H9 (cell line): ENCODE results near the gene INVS. TPM values are rescaled to one million over a fixed set of nuclear protein-coding genes. Genes with fewer than 3 reads are reported as not detected.
"Not testable (repeated sequence)": the region's sequence is repeated elsewhere in the genome, so short reads cannot be mapped to it uniquely, and the experiment has no call there.

Experiments
- DNase-seq: peaks from one replicate; pipeline ENCODE4 v3.0.0-alpha.2; 2017
- H2AFZ ChIP-seq: one replicate; pipeline ENCODE4 v1.6.1; 2013; ENCODE audit warnings: mild to moderate bottlenecking, low read length, control low read depth, moderate library complexity
- H2AK5ac ChIP-seq: 2 replicates; pipeline ENCODE4 v1.6.1; 2013; ENCODE audit warnings: low read length, control low read depth, mixed read lengths; ENCODE audit not compliant: insufficient read length
- H2BK120ac ChIP-seq: one replicate; pipeline ENCODE4 v1.6.1; 2013; ENCODE audit warnings: low read depth, mild to moderate bottlenecking, low read length, control low read depth, inconsistent platforms; ENCODE audit not compliant: poor library complexity, severe bottlenecking
- H2BK12ac ChIP-seq: 2 replicates; pipeline ENCODE4 v1.6.1; 2013; ENCODE audit warnings: low read length, control low read depth, mixed read lengths, low read depth; ENCODE audit not compliant: insufficient read length
- H2BK15ac ChIP-seq: 2 replicates; pipeline ENCODE4 v1.6.1; 2013; ENCODE audit warnings: low read depth, low read length, control low read depth
- H2BK20ac ChIP-seq: one replicate; pipeline ENCODE4 v1.6.1; 2013; ENCODE audit warnings: low read depth, mild to moderate bottlenecking, low read length, control low read depth, inconsistent platforms; ENCODE audit not compliant: poor library complexity, severe bottlenecking
- H2BK5ac ChIP-seq: 2 replicates; pipeline ENCODE4 v1.6.1; 2013; ENCODE audit warnings: low read length, control low read depth, mixed read lengths; ENCODE audit not compliant: insufficient read length
- H3K14ac ChIP-seq: 2 replicates; pipeline ENCODE4 v1.6.1; 2013; ENCODE audit warnings: low read length, control low read depth; ENCODE audit not compliant: insufficient read depth
- H3K18ac ChIP-seq: 2 replicates; pipeline ENCODE4 v1.6.1; 2013; ENCODE audit warnings: low read depth, mild to moderate bottlenecking, mixed read lengths, low read length, control low read depth; ENCODE audit not compliant: insufficient read length
- H3K23ac ChIP-seq: 2 replicates; pipeline ENCODE4 v1.6.1; 2013; ENCODE audit warnings: low read length, control low read depth, mixed read lengths, low read depth; ENCODE audit not compliant: insufficient read length
- H3K23me2 ChIP-seq: 2 replicates; pipeline ENCODE4 v1.6.1; 2013; ENCODE audit warnings: low read depth, mild to moderate bottlenecking, mixed read lengths, low read length, control low read depth; ENCODE audit not compliant: insufficient read length, poor library complexity, severe bottlenecking
- H3K27ac ChIP-seq: 2 replicates; pipeline ENCODE4 v1.5.1; 2013; ENCODE audit warnings: low read length, control low read depth, mixed read lengths, low read depth; ENCODE audit not compliant: insufficient read length
- H3K27me3 ChIP-seq: 2 replicates; pipeline ENCODE4 v1.6.1; 2013; ENCODE audit warnings: low read length, control low read depth, inconsistent platforms; ENCODE audit not compliant: insufficient read depth
- H3K4ac ChIP-seq: 2 replicates; pipeline ENCODE4 v1.6.1; 2013; ENCODE audit warnings: low read depth, mild to moderate bottlenecking, control low read depth, inconsistent platforms, low read length, moderate library complexity
- H3K4me1 ChIP-seq: 2 replicates; pipeline ENCODE4 v1.6.1; 2013; ENCODE audit warnings: low read length, control low read depth, inconsistent platforms; ENCODE audit not compliant: insufficient read depth
- H3K4me2 ChIP-seq: 2 replicates; pipeline ENCODE4 v1.6.1; 2013; ENCODE audit warnings: low read length, control low read depth, mixed read lengths; ENCODE audit not compliant: insufficient read length, insufficient read depth
- H3K56ac ChIP-seq: 2 replicates; pipeline ENCODE4 v1.6.1; 2013; ENCODE audit warnings: low read depth, mild to moderate bottlenecking, mixed read lengths, low read length, control low read depth; ENCODE audit not compliant: insufficient read length
- H3K79me1 ChIP-seq: 2 replicates; pipeline ENCODE4 v1.6.1; 2013; ENCODE audit warnings: low read depth, mild to moderate bottlenecking, moderate library complexity, low read length, control low read depth, inconsistent platforms; ENCODE audit not compliant: insufficient read depth, poor library complexity, severe bottlenecking
- H3K79me2 ChIP-seq: 2 replicates; pipeline ENCODE4 v1.6.1; 2013; ENCODE audit warnings: low read length, control low read depth, inconsistent platforms; ENCODE audit not compliant: insufficient read depth
- H3K9ac ChIP-seq: 2 replicates; pipeline ENCODE4 v1.6.1; 2013; ENCODE audit warnings: low read length, control low read depth, mixed read lengths; ENCODE audit not compliant: insufficient read length; ENCODE audit errors: extremely low read depth
- H3K9me3 ChIP-seq: one replicate; pipeline ENCODE4 v1.6.1; 2013; ENCODE audit warnings: low read depth, low read length, inconsistent platforms; ENCODE audit not compliant: control insufficient read depth
- H3T11ph ChIP-seq: one replicate; pipeline ENCODE4 v1.6.1; 2013; ENCODE audit warnings: mild to moderate bottlenecking, low read length, control low read depth, inconsistent platforms
- H4K20me1 ChIP-seq: one replicate; pipeline ENCODE4 v1.6.1; 2013; ENCODE audit not compliant: control insufficient read depth, insufficient read length, insufficient read depth
- H4K5ac ChIP-seq: 2 replicates; pipeline ENCODE4 v1.6.1; 2013; ENCODE audit warnings: low read depth, mild to moderate bottlenecking, mixed read lengths, low read length, control low read depth; ENCODE audit not compliant: insufficient read length
- H4K8ac ChIP-seq: replicated peaks from 2 replicates; pipeline ENCODE4 v1.6.1; 2013; ENCODE audit warnings: low read length, control low read depth, mixed read lengths, low read depth; ENCODE audit not compliant: insufficient read length
- H4K91ac ChIP-seq: 2 replicates; pipeline ENCODE4 v1.6.1; 2013; ENCODE audit warnings: low read depth, mild to moderate bottlenecking, moderate library complexity, mixed read lengths, low read length, control low read depth; ENCODE audit not compliant: insufficient read length
- H3K27ac Mint-ChIP-seq, 3 experiments: 2 replicates in 2 of 3; 3 replicates in 1 of 3; pipeline ENCODE4 v1.8.0; 2020 to 2021; ENCODE audit warnings: mixed read lengths in 3 of 3, mild to moderate bottlenecking in 1 of 3, moderate library complexity in 1 of 3
- H3K27me3 Mint-ChIP-seq: 2 replicates; pipeline ENCODE4 v1.8.0; 2021; ENCODE audit warnings: low read depth, mild to moderate bottlenecking, moderate library complexity, mixed read lengths
- H3K36me3 Mint-ChIP-seq, 3 experiments: 2 replicates in 2 of 3; 3 replicates in 1 of 3; pipeline ENCODE4 v1.8.0; 2020 to 2021; ENCODE audit warnings: low read depth in 3 of 3, mixed read lengths in 3 of 3; ENCODE audit not compliant: insufficient read depth in 1 of 3
- H3K4me1 Mint-ChIP-seq, 2 experiments: 2 replicates each; pipeline ENCODE4 v1.8.0; 2020; ENCODE audit warnings: mixed read lengths in 2 of 2
- H3K4me3 Mint-ChIP-seq, 2 experiments: 2 replicates in 1 of 2; 3 replicates in 1 of 2; pipeline ENCODE4 v1.8.0; 2020 to 2021; ENCODE audit warnings: mild to moderate bottlenecking in 2 of 2, mixed read lengths in 2 of 2, moderate library complexity in 1 of 2
- H3K9me3 Mint-ChIP-seq, 2 experiments: 2 replicates in 1 of 2; 3 replicates in 1 of 2; pipeline ENCODE4 v1.8.0; 2020; ENCODE audit warnings: mild to moderate bottlenecking in 2 of 2, mixed read lengths in 2 of 2, moderate library complexity in 1 of 2
- WGBS: extraction: QIAGEN DNeasy Blood & Tissue Kit; methylation state at CpG from one replicate; pipeline ENCODE4 v1.1.7; 2013; ENCODE audit warnings: missing lambda C conversion rate, low lambda C conversion rate, mixed read lengths; ENCODE audit not compliant: insufficient read length; ENCODE audit errors: extremely low coverage; 5-methylcytosine and 5-hydroxymethylcytosine counted together
- total RNA-seq: library from RNA; stranded (reverse); gene quantifications from 2 replicates; pipeline ENCODE4 v1.2.1, GENCODE V29; 2021
- TF ChIP-seq, protein P1 (sequence below): fragments of 200-600 bp; sonication (generic); conservative IDR thresholded peaks from 3 replicates; pipeline ENCODE4 v1.8.0; 2021; ENCODE audit warnings: antibody characterized with exemption, mild to moderate bottlenecking

INVS gene
- total RNA-seq, 1 experiment from 2014 or later, result 7.5 TPM

GRCh38 chr9:100229561-100229960, 130.5 kb downstream of the INVS start:
- H2BK5ac ChIP-seq, result no peak overlapping the region
- H3K79me1 ChIP-seq, result no peaks in the 10 kb centered on the region
- no peak overlapping the region for H2AFZ ChIP-seq
- no peak overlapping the region for H3K23ac ChIP-seq
- DNase-seq, result no peak
- H3K36me3 Mint-ChIP-seq, result peaks cover 8 to 25% (median 12%) of the 10 kb centered on the region in 3 experiments
- H3T11ph ChIP-seq, result no peak overlapping the region
- H3K56ac ChIP-seq, result no peak overlapping the region
- H3K18ac ChIP-seq, result no peak overlapping the region
- TF ChIP-seq, protein P1, sequence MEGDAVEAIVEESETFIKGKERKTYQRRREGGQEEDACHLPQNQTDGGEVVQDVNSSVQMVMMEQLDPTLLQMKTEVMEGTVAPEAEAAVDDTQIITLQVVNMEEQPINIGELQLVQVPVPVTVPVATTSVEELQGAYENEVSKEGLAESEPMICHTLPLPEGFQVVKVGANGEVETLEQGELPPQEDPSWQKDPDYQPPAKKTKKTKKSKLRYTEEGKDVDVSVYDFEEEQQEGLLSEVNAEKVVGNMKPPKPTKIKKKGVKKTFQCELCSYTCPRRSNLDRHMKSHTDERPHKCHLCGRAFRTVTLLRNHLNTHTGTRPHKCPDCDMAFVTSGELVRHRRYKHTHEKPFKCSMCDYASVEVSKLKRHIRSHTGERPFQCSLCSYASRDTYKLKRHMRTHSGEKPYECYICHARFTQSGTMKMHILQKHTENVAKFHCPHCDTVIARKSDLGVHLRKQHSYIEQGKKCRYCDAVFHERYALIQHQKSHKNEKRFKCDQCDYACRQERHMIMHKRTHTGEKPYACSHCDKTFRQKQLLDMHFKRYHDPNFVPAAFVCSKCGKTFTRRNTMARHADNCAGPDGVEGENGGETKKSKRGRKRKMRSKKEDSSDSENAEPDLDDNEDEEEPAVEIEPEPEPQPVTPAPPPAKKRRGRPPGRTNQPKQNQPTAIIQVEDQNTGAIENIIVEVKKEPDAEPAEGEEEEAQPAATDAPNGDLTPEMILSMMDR, result no peak
- H3K27me3 Mint-ChIP-seq, result no peaks in the 10 kb centered on the region
- no peak overlapping the region for H2BK120ac ChIP-seq
- no peaks in the 10 kb centered on the region for H3K4me1 Mint-ChIP-seq
- H3K4me3 Mint-ChIP-seq, result no peak overlapping the region
- no peaks in the 10 kb centered on the region for H3K23me2 ChIP-seq
- no peak overlapping the region for H2BK20ac ChIP-seq
- no peaks in the 10 kb centered on the region for H3K9me3 ChIP-seq
- H3K14ac ChIP-seq, result no peak overlapping the region
- H2BK12ac ChIP-seq, result no peak overlapping the region
- peaks cover 8% of the 10 kb centered on the region in 2 experiments; a peak in 3 of 5 replicates for H3K9me3 Mint-ChIP-seq
- H2BK15ac ChIP-seq, result no peak overlapping the region
- H3K4ac ChIP-seq, result no peak overlapping the region
- H3K79me2 ChIP-seq, result no peaks in the 10 kb centered on the region
- H3K4me2 ChIP-seq, result no peak overlapping the region
- no peak overlapping the region for H3K9ac ChIP-seq
- no peaks in the 10 kb centered on the region for H3K27me3 ChIP-seq
- no peaks in the 10 kb centered on the region for H4K20me1 ChIP-seq
- H3K4me1 ChIP-seq, result no peaks in the 10 kb centered on the region
- H3K27ac Mint-ChIP-seq, result no peak overlapping the region
- no peak overlapping the region for H4K8ac ChIP-seq
- no peak overlapping the region for H2AK5ac ChIP-seq
- H4K91ac ChIP-seq, result no peak overlapping the region
- no CpG with 5 or more reads among the region's 3 CpGs for WGBS
- H4K5ac ChIP-seq, result no peak overlapping the region
- H3K27ac ChIP-seq, result no peak overlapping the region

GRCh38 chr9:100236986-100237385, 137.9 kb downstream of the INVS start:
- Mint-ChIP-seq H3K36me3 (peaks cover 13 to 24% (median 22%) of the 10 kb centered on the region in 3 experiments), H3K4me1 (peaks cover 5 to 12% of the 10 kb centered on the region in 2 experiments; a peak in 1 of 4 replicates), H3K9me3 (peaks cover 18 to 19% of the 10 kb centered on the region in 2 experiments; a peak in 4 of 5 replicates), H3K27ac (peak overlapping the region in 1 of 3 experiments; percentile 29; a peak in 2 of 7 replicates)
- not testable (repeated sequence) for H2BK12ac ChIP-seq, H2BK15ac ChIP-seq, H4K91ac ChIP-seq, H3K4me1 ChIP-seq, H3K4ac ChIP-seq, H2BK20ac ChIP-seq, H3K18ac ChIP-seq, H4K20me1 ChIP-seq, H3T11ph ChIP-seq, H3K23ac ChIP-seq, H3K27me3 ChIP-seq, H3K79me2 ChIP-seq, H3K23me2 ChIP-seq, H2BK120ac ChIP-seq, H2AK5ac ChIP-seq, H3K9ac ChIP-seq, H3K4me3 Mint-ChIP-seq, H3K27ac ChIP-seq, H3K56ac ChIP-seq, H4K8ac ChIP-seq, H3K9me3 ChIP-seq, H2BK5ac ChIP-seq, DNase-seq, H3K79me1 ChIP-seq, H2AFZ ChIP-seq, H3K4me2 ChIP-seq, H4K5ac ChIP-seq, H3K27me3 Mint-ChIP-seq
- no CpG with 5 or more reads among the region's 7 CpGs for WGBS
- H3K14ac ChIP-seq, result peak overlapping the region; percentile 55; the same call in 1 of the 2 replicates
